ENCODE data around the gene BPIFA1. TPM values are rescaled to one million over a fixed set of nuclear protein-coding genes. Genes with fewer than 3 reads are reported as not detected.

The BPIFA1 gene
- polyA plus RNA-seq, 1 donor from 2014 or later, result not detected

DNA sequence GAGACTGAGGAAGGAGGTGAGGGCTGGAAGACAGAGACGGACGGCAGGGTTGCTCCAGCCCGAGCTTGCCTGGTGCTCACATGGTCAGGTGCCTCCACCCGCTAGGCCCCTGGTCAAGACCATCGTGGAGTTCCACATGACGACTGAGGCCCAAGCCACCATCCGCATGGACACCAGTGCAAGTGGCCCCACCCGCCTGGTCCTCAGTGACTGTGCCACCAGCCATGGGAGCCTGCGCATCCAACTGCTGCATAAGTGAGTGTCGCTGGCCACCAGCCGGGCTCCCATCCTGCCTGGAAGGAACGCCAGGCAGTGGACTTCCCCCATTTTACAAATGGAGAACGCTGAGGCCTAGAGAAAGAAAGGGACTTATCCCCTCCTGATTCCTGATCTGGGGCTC is 55.1 kb downstream of the BPIFA1 start:
- no peaks in the 10 kb centered on the region for H3K9me2 ChIP-seq (ENCODE audit: insufficient read depth, low read length)

DNA sequence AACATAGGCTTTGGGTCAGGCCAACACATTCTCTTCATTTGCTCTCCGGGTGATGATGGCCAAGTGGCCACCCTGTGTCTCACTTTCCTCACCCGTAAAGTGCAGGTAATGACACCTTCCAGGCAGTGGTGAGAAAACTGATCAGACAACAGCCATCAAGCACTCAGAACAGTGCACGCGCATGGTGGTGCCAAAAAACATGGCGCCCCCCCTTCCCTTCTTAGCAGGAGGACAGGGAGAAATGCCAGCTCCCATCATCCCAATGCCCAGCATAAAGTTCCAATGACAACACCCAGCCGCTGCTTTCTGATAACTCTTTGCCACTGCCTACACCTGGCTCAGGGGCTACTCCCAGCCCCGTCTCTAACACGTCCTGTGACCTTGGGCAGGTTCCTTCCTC is 55.6 kb downstream of the BPIFA1 start:
- no peaks in the 10 kb centered on the region for H3F3A ChIP-seq (ENCODE audit: insufficient read depth, low read length, poor library complexity, severe bottlenecking)
- no peaks in the 10 kb centered on the region for H3K9me2 ChIP-seq (ENCODE audit: insufficient read depth, low read length)
- no peaks in the 10 kb centered on the region for H3K36me3 ChIP-seq (ENCODE audit: insufficient read depth, low read length)
- H3K4me2 ChIP-seq (ENCODE audit: low read length), result no peak overlapping the region
- no peak for TF ChIP-seq EZH2 (IDR thresholded peaks at IDR 0.05; ENCODE audit: borderline replicate concordance, insufficient read depth, low read length, poor library complexity, severe bottlenecking)
- no peak for TF ChIP-seq POLR2AphosphoS5 (IDR thresholded peaks at IDR 0.05)
- TF ChIP-seq, protein P1, sequence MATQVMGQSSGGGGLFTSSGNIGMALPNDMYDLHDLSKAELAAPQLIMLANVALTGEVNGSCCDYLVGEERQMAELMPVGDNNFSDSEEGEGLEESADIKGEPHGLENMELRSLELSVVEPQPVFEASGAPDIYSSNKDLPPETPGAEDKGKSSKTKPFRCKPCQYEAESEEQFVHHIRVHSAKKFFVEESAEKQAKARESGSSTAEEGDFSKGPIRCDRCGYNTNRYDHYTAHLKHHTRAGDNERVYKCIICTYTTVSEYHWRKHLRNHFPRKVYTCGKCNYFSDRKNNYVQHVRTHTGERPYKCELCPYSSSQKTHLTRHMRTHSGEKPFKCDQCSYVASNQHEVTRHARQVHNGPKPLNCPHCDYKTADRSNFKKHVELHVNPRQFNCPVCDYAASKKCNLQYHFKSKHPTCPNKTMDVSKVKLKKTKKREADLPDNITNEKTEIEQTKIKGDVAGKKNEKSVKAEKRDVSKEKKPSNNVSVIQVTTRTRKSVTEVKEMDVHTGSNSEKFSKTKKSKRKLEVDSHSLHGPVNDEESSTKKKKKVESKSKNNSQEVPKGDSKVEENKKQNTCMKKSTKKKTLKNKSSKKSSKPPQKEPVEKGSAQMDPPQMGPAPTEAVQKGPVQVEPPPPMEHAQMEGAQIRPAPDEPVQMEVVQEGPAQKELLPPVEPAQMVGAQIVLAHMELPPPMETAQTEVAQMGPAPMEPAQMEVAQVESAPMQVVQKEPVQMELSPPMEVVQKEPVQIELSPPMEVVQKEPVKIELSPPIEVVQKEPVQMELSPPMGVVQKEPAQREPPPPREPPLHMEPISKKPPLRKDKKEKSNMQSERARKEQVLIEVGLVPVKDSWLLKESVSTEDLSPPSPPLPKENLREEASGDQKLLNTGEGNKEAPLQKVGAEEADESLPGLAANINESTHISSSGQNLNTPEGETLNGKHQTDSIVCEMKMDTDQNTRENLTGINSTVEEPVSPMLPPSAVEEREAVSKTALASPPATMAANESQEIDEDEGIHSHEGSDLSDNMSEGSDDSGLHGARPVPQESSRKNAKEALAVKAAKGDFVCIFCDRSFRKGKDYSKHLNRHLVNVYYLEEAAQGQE (IDR thresholded peaks at IDR 0.05; ENCODE audit: borderline replicate concordance), result no peak
- TF ChIP-seq SMC3 (conservative IDR thresholded peaks at IDR 0.05; ENCODE audit: poor library complexity), result no peak
- TF ChIP-seq TAF1 (IDR thresholded peaks at IDR 0.05; ENCODE audit: low read depth), result no peak
- TF ChIP-seq, protein P2, sequence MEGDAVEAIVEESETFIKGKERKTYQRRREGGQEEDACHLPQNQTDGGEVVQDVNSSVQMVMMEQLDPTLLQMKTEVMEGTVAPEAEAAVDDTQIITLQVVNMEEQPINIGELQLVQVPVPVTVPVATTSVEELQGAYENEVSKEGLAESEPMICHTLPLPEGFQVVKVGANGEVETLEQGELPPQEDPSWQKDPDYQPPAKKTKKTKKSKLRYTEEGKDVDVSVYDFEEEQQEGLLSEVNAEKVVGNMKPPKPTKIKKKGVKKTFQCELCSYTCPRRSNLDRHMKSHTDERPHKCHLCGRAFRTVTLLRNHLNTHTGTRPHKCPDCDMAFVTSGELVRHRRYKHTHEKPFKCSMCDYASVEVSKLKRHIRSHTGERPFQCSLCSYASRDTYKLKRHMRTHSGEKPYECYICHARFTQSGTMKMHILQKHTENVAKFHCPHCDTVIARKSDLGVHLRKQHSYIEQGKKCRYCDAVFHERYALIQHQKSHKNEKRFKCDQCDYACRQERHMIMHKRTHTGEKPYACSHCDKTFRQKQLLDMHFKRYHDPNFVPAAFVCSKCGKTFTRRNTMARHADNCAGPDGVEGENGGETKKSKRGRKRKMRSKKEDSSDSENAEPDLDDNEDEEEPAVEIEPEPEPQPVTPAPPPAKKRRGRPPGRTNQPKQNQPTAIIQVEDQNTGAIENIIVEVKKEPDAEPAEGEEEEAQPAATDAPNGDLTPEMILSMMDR (IDR thresholded peaks at IDR 0.05; ENCODE audit: poor library complexity, severe bottlenecking), result no peak
- no peaks in the 10 kb centered on the region for H4K20me1 ChIP-seq (ENCODE audit: insufficient read depth)
- no peak overlapping the region for H2AFZ ChIP-seq (ENCODE audit: low read depth, low read length)
- no peaks in the 10 kb centered on the region for H3K27me3 ChIP-seq (ENCODE audit: insufficient read depth, low read depth, low read length)
- no peak overlapping the region for H3K27ac ChIP-seq (ENCODE audit: low read length)
- H3K9me3 ChIP-seq (ENCODE audit: low read length), result no peaks in the 10 kb centered on the region
- no peak overlapping the region for H3K9ac ChIP-seq (ENCODE audit: low read length)
- no peak overlapping the region for H3K4me3 ChIP-seq (ENCODE audit: low read length)
- no peaks in the 10 kb centered on the region for H3K79me2 ChIP-seq (replicated peaks; ENCODE audit: insufficient read depth, low read length)

More for the DNA sequence above, 55.1 kb downstream of the BPIFA1 start:
- Histone ChIP-seq H3F3A (ENCODE audit: insufficient read depth, low read length, poor library complexity, severe bottlenecking) (no peaks in the 10 kb centered on the region), H3K36me3 (ENCODE audit: insufficient read depth, low read length) (no peaks in the 10 kb centered on the region), H3K79me2 (replicated peaks; ENCODE audit: insufficient read depth, low read length) (no peaks in the 10 kb centered on the region), H2AFZ (ENCODE audit: low read depth, low read length) (no peak overlapping the region), H3K4me3 (ENCODE audit: low read length) (no peak overlapping the region), H3K9me3 (ENCODE audit: low read length) (no peaks in the 10 kb centered on the region), H3K4me2 (ENCODE audit: low read length) (no peak overlapping the region), H4K20me1 (ENCODE audit: insufficient read depth) (no peaks in the 10 kb centered on the region), H3K27me3 (ENCODE audit: insufficient read depth, low read depth, low read length) (no peaks in the 10 kb centered on the region), H3K9ac (ENCODE audit: low read length) (no peak overlapping the region), H3K27ac (ENCODE audit: low read length) (no peak overlapping the region)
- TF ChIP-seq, protein P2 (IDR thresholded peaks at IDR 0.05; ENCODE audit: poor library complexity, severe bottlenecking), result no peak
- no peak for TF ChIP-seq EP300 (conservative IDR thresholded peaks at IDR 0.05; ENCODE audit: poor library complexity, severe bottlenecking)
- TF ChIP-seq RAD21 (conservative IDR thresholded peaks at IDR 0.05), result no peak
- TF ChIP-seq, protein P1 (IDR thresholded peaks at IDR 0.05; ENCODE audit: borderline replicate concordance), result no peak
- TF ChIP-seq POLR2AphosphoS5 (IDR thresholded peaks at IDR 0.05), result no peak
- TF ChIP-seq SMC3 (conservative IDR thresholded peaks at IDR 0.05; ENCODE audit: poor library complexity), result no peak
- no peak for TF ChIP-seq MXI1 (conservative IDR thresholded peaks at IDR 0.05; ENCODE audit: poor library complexity, severe bottlenecking)
- no peak for TF ChIP-seq EZH2 (IDR thresholded peaks at IDR 0.05; ENCODE audit: borderline replicate concordance, insufficient read depth, low read length, poor library complexity, severe bottlenecking)

Data from neural cell (in vitro differentiated cells).